HG03066 (cell line): Measurements from ENCODE around the gene MAP10.

Source experiments
- ATAC-seq: cut with Tn5 transposase; IDR thresholded peaks from one replicate; pipeline ENCODE4 v1.9.1; 2021; ENCODE audit warnings: low read depth; ENCODE audit not compliant: unreplicated experiment

The MAP10 gene

GRCh38 chr1:232793944-232794343 is 11.3 kb upstream of the MAP10 start:
- ATAC-seq, result no peak

- ATAC-seq, result no peak
These were observed 9.6 kb upstream of the MAP10 start for GRCh38 chr1:232795497-232796053.

GRCh38 chr1:232797856-232798510 is 7.2 kb upstream of the MAP10 start:
- no peak for ATAC-seq

GRCh38 chr1:232798920-232799319 is 6.3 kb upstream of the MAP10 start:
- no peak for ATAC-seq

- ATAC-seq, result no peak
These were observed 932 bp downstream of the MAP10 start for GRCh38 chr1:232806186-232806510.

GRCh38 chr1:232810856-232811255 is 5.6 kb downstream of the MAP10 start:
- no peak for ATAC-seq

- ATAC-seq, result no peak
These were observed 7.3 kb downstream of the MAP10 start for GRCh38 chr1:232812560-232812959.

- ATAC-seq, result no peak
These were observed 7.9 kb downstream of the MAP10 start for GRCh38 chr1:232813097-232813496.

GRCh38 chr1:232813760-232814159 is 8.5 kb downstream of the MAP10 start:
- ATAC-seq, result no peak

- no peak for ATAC-seq
These were observed 11.1 kb downstream of the MAP10 start for GRCh38 chr1:232816324-232816723.

- no peak for ATAC-seq
These were observed 12.8 kb downstream of the MAP10 start for GRCh38 chr1:232818040-232818439.

- ATAC-seq, result no peak
These were observed 15.2 kb downstream of the MAP10 start for GRCh38 chr1:232820431-232820830.

- ATAC-seq, result no peak
These were observed 17.3 kb downstream of the MAP10 start for GRCh38 chr1:232822530-232822929.

GRCh38 chr1:232826318-232826717 is 21.1 kb downstream of the MAP10 start:
- no peak for ATAC-seq

- no peak for ATAC-seq
These were observed 25.4 kb downstream of the MAP10 start for GRCh38 chr1:232830661-232831060.

- ATAC-seq, result no peak
These were observed 26.7 kb downstream of the MAP10 start for GRCh38 chr1:232831895-232832294.

GRCh38 chr1:232834066-232834465 is 28.9 kb downstream of the MAP10 start:
- ATAC-seq, result no peak

- ATAC-seq, result no peak
These were observed 29.9 kb downstream of the MAP10 start for GRCh38 chr1:232835166-232835565.

GRCh38 chr1:232837087-232837486 is 31.9 kb downstream of the MAP10 start:
- ATAC-seq, result no peak

- no peak for ATAC-seq
These were observed 36.8 kb downstream of the MAP10 start for GRCh38 chr1:232841823-232842565.

- no peak for ATAC-seq
These were observed 39.6 kb downstream of the MAP10 start for GRCh38 chr1:232844791-232845190.

GRCh38 chr1:232845406-232845955 is 40.3 kb downstream of the MAP10 start:
- ATAC-seq, result no peak
